ENCODE results near the gene PROK1.

Gene PROK1

GRCh38 chr1:110466646-110467280 is 15.8 kb downstream of the PROK1 start:
- no peak for DNase-seq

- DNase-seq, result no peak
Observed at GRCh38 chr1:110471131-110471530, 20.2 kb downstream of the PROK1 start.

GRCh38 chr1:110472546-110472945 is 21.6 kb downstream of the PROK1 start:
- DNase-seq, result no peak

GRCh38 chr1:110474444-110474843 is 23.5 kb downstream of the PROK1 start:
- DNase-seq, result no peak

- no peak for DNase-seq
Observed at GRCh38 chr1:110475362-110476027, 24.5 kb downstream of the PROK1 start.

- DNase-seq, result no peak
Observed at GRCh38 chr1:110476028-110476765, 25.2 kb downstream of the PROK1 start.

GRCh38 chr1:110477041-110477440 is 26.1 kb downstream of the PROK1 start:
- DNase-seq, result peak; percentile 71

- DNase-seq, result no peak
Observed at GRCh38 chr1:110477445-110477957, 26.6 kb downstream of the PROK1 start.

- DNase-seq, result no peak
Observed at GRCh38 chr1:110477967-110478640, 27.2 kb downstream of the PROK1 start.

GRCh38 chr1:110478886-110479285 is 27.9 kb downstream of the PROK1 start:
- DNase-seq, result no peak

GRCh38 chr1:110480356-110481096 is 29.6 kb downstream of the PROK1 start:
- no peak for DNase-seq

- DNase-seq, result no peak
Observed at GRCh38 chr1:110481968-110482623, 31.1 kb downstream of the PROK1 start.

- no peak for DNase-seq
Observed at GRCh38 chr1:110482662-110483307, 31.8 kb downstream of the PROK1 start.

- DNase-seq, result no peak
Observed at GRCh38 chr1:110483308-110483685, 32.3 kb downstream of the PROK1 start.

GRCh38 chr1:110484801-110485200 is 33.9 kb downstream of the PROK1 start:
- DNase-seq, result no peak

GRCh38 chr1:110485725-110486124 is 34.8 kb downstream of the PROK1 start:
- no peak for DNase-seq

GRCh38 chr1:110487726-110488125 is 36.8 kb downstream of the PROK1 start:
- no peak for DNase-seq

- no peak for DNase-seq
Observed at GRCh38 chr1:110488161-110488560, 37.2 kb downstream of the PROK1 start.

- DNase-seq, result no peak
Observed at GRCh38 chr1:110488867-110489266, 37.9 kb downstream of the PROK1 start.

GRCh38 chr1:110489406-110489805 is 38.5 kb downstream of the PROK1 start:
- DNase-seq, result no peak

GRCh38 chr1:110489973-110490542 is 39.1 kb downstream of the PROK1 start:
- no peak for DNase-seq

Data from fibroblast of skin of right biceps (primary cell).